Stimulated activated CD8-positive, alpha-beta memory T cell treated with anti-CD3 and anti-CD28 coated beads, Interleukin-4, amount 100 ng/mL, for 48 hours (primary cell): ENCODE results near the gene RASL11B.

Experiments used
- DNase-seq: peaks from one replicate; pipeline ENCODE4 v3.0.0-alpha.2; 2020

Gene RASL11B

GRCh38 chr4:52877036-52877435 is 14.9 kb downstream of the RASL11B start:
- DNase-seq, result no peak

GRCh38 chr4:52877694-52878093 is 15.6 kb downstream of the RASL11B start:
- no peak for DNase-seq

- no peak for DNase-seq
These were observed 17.4 kb downstream of the RASL11B start for GRCh38 chr4:52879471-52879870.

- no peak for DNase-seq
These were observed 18.9 kb downstream of the RASL11B start for GRCh38 chr4:52880994-52881393.

GRCh38 chr4:52883183-52883621 is 21.1 kb downstream of the RASL11B start:
- no peak for DNase-seq

GRCh38 chr4:52883707-52884669 is 21.9 kb downstream of the RASL11B start:
- no peak for DNase-seq

- DNase-seq, result no peak
These were observed 22.9 kb downstream of the RASL11B start for GRCh38 chr4:52884994-52885393.

- DNase-seq, result no peak
These were observed 27.2 kb downstream of the RASL11B start for GRCh38 chr4:52889354-52889753.

- no peak for DNase-seq
These were observed 27.8 kb downstream of the RASL11B start for GRCh38 chr4:52889778-52890520.

- DNase-seq, result no peak
These were observed 28.3 kb downstream of the RASL11B start for GRCh38 chr4:52890521-52890791.

- no peak for DNase-seq
These were observed 29.6 kb downstream of the RASL11B start for GRCh38 chr4:52891743-52892142.

GRCh38 chr4:52892880-52893279 is 30.8 kb downstream of the RASL11B start:
- no peak for DNase-seq

- no peak for DNase-seq
These were observed 32.3 kb downstream of the RASL11B start for GRCh38 chr4:52894443-52894842.

- DNase-seq, result no peak
These were observed 41.2 kb downstream of the RASL11B start for GRCh38 chr4:52903273-52903672.

- DNase-seq, result no peak
These were observed 42.3 kb downstream of the RASL11B start for GRCh38 chr4:52904421-52904820.

GRCh38 chr4:52907510-52907909 is 45.4 kb downstream of the RASL11B start:
- DNase-seq, result no peak

GRCh38 chr4:52910115-52910514 is 48.0 kb downstream of the RASL11B start:
- no peak for DNase-seq

GRCh38 chr4:52911684-52912294 is 49.7 kb downstream of the RASL11B start:
- DNase-seq, result peak; percentile 91

- DNase-seq, result no peak
These were observed 50.5 kb downstream of the RASL11B start for GRCh38 chr4:52912608-52913007.

- no peak for DNase-seq
These were observed 52.0 kb downstream of the RASL11B start for GRCh38 chr4:52914051-52914605.

- no peak for DNase-seq
These were observed 53.1 kb downstream of the RASL11B start for GRCh38 chr4:52915191-52915590.

GRCh38 chr4:52915730-52916300 is 53.7 kb downstream of the RASL11B start:
- DNase-seq, result no peak
